Adipocyte (in vitro differentiated cells): Measurements from ENCODE around the gene FDXR.

Experiments
- DNase-seq: peaks from one replicate; pipeline ENCODE4 v3.0.0-alpha.2; 2015; ENCODE audit warnings: low read depth
- H3K27me3 ChIP-seq: replicated peaks from 2 replicates; pipeline ENCODE4 v1.7.0; 2013; ENCODE audit warnings: mild to moderate bottlenecking, low read length, moderate library complexity; ENCODE audit not compliant: control insufficient read depth, insufficient read depth
- H3K36me3 ChIP-seq: 2 replicates; pipeline ENCODE4 v1.7.0; 2013; ENCODE audit warnings: low read length, mild to moderate bottlenecking, moderate library complexity; ENCODE audit not compliant: control insufficient read depth, insufficient read depth, severe bottlenecking
- H3K4me1 ChIP-seq: 2 replicates; pipeline ENCODE4 v1.7.0; 2013; ENCODE audit warnings: mild to moderate bottlenecking, low read length, moderate library complexity; ENCODE audit not compliant: control insufficient read depth, insufficient read depth
- H3K4me3 ChIP-seq: 2 replicates; pipeline ENCODE4 v1.7.0; 2013; ENCODE audit warnings: mild to moderate bottlenecking, low read length, moderate library complexity
- H3K9ac ChIP-seq: 2 replicates; pipeline ENCODE4 v1.7.0; 2013; ENCODE audit warnings: mild to moderate bottlenecking, low read length, moderate library complexity
- H3K9me3 ChIP-seq: 2 replicates; pipeline ENCODE4 v1.7.0; 2013; ENCODE audit warnings: mild to moderate bottlenecking, low read length, moderate library complexity; ENCODE audit not compliant: control insufficient read depth

FDXR gene

DNA sequence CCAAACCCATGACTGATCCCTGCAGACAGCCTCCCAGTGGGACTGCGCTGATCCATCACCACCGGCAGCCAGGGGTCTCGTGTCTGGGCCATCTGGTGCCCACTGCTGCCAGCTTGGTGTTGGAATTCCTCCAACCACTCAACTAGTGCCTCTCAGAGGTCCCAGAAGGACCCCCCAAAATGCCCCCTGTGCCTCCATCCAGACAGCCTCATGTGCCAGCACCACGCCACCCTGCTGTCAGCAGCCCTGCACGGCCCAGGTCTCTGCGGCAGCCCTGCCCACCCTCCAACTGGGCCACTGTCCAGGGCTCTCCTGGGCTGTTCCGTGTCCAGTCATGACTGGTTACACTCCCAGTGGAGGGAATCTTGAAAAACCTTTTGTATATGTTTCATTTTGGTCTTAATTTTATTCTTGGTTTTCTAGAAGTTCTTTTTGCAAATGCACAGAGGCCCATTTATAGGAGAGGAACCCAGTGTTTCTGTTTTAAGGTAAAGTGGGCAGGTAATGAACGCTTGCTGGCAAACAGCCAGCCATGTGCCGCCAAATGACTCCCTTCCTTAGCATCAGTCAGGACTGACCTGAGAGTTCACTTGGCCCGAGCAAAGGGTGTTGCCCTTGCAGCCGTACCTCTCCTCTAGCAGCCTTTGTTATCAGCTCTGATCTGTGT is 47.7 kb downstream of the FDXR start:
- peaks cover 16% of the 10 kb centered on the region for H3K4me1 ChIP-seq
- H3K9me3 ChIP-seq: no peaks in the 10 kb centered on the region
- H3K36me3 ChIP-seq: peaks cover 35% of the 10 kb centered on the region
- H3K27me3 ChIP-seq: no peaks in the 10 kb centered on the region
- DNase-seq: no peak
- no peak overlapping the region for H3K4me3 ChIP-seq
- no peak overlapping the region for H3K9ac ChIP-seq

DNA sequence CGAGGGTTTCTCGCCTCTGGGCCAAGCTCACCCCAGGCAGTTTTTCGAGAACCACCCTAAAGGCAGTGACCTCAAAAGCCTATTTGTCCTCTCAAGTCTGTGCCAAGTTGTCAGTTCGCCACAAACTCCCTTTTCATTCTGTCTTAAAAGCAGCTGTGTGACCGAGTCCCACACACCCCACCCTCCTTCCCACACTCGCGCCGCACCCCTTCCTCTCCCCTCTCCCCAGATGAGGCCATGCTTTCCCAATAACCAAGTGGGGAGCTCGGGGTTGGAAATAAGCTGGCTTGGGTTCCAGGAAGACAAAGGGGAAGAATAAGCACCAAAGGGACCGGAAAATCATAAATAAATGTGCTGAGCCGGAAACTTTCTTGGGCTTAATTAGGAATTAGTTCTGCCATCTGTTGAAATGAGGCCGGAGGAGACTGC is 49.8 kb downstream of the FDXR start:
- H3K9ac ChIP-seq: peak overlapping the region; percentile 29
- peaks cover 16% of the 10 kb centered on the region for H3K4me1 ChIP-seq
- no peaks in the 10 kb centered on the region for H3K27me3 ChIP-seq
- H3K9me3 ChIP-seq: no peaks in the 10 kb centered on the region
- H3K36me3 ChIP-seq: peaks cover 39% of the 10 kb centered on the region
- DNase-seq: no peak
- H3K4me3 ChIP-seq: no peak overlapping the region

DNA sequence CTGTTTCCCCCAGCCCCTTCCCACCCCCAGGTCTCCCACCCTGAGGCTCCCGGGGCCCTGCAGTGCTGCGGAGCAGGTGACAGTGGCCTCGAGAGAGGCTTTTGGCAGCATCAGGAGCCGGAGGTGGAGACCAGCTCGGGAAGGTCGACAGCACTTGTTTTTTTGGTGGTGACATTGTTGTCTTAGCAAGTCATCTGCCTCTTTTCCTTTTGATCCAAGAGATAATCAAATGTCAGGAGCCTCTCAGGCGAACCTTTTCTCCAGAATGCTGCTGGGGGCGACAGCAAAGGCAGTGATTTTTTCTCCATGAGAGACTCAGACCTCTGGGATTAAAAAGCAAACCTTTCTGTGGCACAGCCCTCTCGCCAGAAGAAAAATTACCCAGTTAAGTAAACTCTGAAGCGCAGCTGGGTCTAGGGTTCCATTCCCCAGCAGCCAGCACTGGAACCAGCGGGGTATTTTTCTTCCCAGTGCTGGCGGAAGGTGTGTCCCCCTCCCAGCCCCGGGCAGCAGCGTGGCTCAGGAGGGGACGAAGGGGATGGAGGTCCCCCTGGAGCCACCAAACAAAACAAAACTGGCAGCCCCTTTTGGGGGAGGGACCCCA is 50.4 kb downstream of the FDXR start:
- Histone ChIP-seq H3K9me3 (no peaks in the 10 kb centered on the region), H3K4me1 (peaks cover 16% of the 10 kb centered on the region), H3K9ac (peak overlapping the region; percentile 29), H3K27me3 (no peaks in the 10 kb centered on the region), H3K4me3 (no peak overlapping the region), H3K36me3 (peaks cover 39% of the 10 kb centered on the region)
- no peak for DNase-seq

DNA sequence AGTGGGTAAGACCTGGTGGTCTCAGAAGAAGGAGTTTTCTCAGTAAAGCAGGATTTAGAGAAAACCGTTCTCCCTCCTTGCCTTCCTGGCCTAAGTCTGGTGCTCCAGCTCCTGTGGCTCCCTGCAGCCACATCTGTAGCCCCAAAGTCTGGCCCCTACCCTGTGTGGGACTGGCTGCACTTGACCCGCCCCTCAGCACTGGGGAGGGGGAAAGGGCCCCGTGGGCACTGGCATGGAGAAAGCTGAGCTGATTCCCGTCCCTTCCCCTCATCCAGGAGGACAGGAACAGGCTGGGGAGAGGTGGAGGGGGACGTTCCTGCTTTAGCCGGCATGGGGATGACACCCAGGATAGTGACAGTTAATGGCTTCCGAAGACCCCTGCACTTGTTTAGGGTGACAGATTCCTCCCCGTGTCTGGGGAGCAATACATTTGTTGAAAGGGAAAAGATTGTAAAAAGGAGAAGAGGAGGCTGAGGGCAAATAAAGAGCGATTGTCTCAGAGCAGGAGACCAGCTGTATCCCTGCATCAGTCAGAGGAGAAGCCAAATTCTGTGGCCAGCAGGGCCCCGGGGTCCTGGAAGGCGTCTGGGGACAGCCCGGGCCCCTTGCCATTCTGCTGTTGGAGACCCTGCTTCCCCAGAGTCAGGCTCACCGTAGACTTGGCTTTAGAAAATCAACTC is 51.0 kb downstream of the FDXR start:
- Histone ChIP-seq H3K4me3 (no peak overlapping the region), H3K9me3 (no peaks in the 10 kb centered on the region), H3K4me1 (peaks cover 16% of the 10 kb centered on the region), H3K36me3 (peaks cover 39% of the 10 kb centered on the region), H3K9ac (no peak overlapping the region), H3K27me3 (no peaks in the 10 kb centered on the region)
- no peak for DNase-seq

DNA sequence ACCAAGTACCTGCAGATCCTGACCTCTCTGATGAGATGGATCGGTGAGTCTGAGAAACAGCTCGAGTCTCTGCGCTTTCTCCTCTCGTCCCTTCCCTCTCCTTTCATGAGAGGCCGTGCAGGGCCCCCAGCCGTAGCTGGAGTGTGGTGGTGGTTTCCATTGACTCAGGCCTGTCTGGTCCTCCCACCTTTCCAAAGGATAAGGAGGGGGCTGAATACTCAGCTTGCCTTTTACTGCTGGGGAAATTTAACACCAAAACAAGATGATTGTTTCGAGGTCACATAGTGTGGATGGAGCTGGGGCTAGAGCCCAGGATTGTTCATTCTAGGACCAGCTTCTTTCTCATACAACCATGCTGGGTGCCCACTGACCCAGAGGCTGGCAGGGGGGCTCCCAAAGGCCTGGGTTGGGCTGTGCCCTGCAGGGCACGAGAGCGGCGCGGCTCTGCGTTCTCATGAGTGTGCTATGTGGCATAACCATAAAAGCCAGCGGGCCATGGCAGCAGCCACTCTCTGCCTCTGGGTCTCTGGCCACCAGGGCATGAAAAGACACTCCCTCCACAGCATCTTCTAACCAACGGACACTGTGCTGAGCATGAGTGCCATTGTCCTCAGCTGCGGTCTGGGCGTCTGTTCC is 52.9 kb downstream of the FDXR start:
- no peak for DNase-seq
- peaks cover 16% of the 10 kb centered on the region for H3K4me1 ChIP-seq
- peaks cover 29% of the 10 kb centered on the region for H3K36me3 ChIP-seq
- no peaks in the 10 kb centered on the region for H3K27me3 ChIP-seq
- no peak overlapping the region for H3K9ac ChIP-seq
- no peak overlapping the region for H3K4me3 ChIP-seq
- H3K9me3 ChIP-seq: no peaks in the 10 kb centered on the region

DNA sequence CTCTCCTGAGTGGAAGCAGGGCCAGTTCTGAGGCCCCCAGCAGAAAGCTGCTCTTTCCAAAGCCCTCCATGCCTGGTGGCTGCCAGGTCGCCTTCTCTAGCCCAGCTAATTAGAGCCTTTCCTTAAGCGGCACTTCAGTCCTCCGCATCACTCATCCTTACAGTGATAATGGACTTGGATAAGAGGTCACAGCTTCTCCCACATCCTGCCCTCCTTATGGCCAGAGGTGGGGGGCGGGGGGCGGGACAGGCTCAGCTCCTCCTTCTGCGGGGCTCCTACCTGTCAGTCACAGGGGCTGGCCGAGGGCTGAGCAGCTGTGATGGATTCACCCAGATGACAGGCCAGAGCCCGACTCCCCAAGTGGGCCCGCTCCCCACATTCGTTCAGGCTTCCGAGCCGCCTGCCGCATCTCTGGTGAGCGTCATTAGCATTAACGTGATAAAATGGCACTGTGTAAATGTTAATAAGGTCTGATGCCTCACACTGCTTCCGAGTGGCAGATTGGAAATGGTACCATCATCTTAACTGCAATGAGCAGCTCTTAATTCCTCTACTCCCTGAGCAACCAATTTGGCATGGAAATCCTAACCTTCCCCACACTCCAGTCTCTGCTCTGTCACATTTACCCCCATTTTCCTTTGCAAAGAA is 54.4 kb downstream of the FDXR start:
- Histone ChIP-seq H3K36me3 (peaks cover 20% of the 10 kb centered on the region), H3K27me3 (no peaks in the 10 kb centered on the region), H3K9me3 (no peaks in the 10 kb centered on the region), H3K9ac (no peak overlapping the region), H3K4me1 (peaks cover 12% of the 10 kb centered on the region), H3K4me3 (no peak overlapping the region)
- no peak for DNase-seq

DNA sequence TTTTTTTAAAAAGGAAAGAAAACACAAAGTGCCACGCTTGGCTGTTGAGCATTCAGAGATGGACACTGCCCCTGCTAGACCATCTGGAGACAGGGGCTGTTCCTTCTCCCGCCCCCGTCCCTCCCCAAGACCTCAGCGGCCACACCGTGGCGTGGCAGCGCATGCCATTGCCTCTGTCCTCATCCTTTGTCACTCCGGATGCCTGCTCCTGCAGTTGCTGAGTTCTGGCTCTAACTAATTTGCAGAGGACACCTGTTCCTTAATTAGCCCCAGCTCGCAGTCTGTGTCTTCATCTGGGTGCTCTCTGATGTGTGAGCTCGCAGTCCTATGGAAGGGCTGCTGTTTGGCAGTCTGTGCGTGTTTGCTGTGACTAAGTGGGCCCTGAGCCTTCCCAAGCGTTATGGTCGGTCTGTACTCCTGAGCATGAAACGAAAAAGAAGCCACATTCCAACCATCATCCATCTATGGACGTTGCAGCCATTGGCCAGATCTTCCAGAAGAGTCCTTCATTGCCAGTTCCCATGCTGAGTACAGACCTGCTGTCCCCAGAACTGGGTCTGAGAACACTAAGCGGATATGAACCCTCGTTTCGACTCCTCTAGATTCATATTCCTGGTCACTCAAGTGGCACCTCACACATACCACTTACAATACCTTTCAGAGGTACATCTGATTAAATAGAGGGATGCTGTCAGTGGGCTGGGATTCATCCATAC is 55.7 kb downstream of the FDXR start:
- Histone ChIP-seq H3K36me3 (peaks cover 20% of the 10 kb centered on the region), H3K4me1 (peaks cover 11% of the 10 kb centered on the region), H3K9ac (no peak overlapping the region), H3K9me3 (no peaks in the 10 kb centered on the region), H3K27me3 (no peaks in the 10 kb centered on the region), H3K4me3 (no peak overlapping the region)
- no peak for DNase-seq

DNA sequence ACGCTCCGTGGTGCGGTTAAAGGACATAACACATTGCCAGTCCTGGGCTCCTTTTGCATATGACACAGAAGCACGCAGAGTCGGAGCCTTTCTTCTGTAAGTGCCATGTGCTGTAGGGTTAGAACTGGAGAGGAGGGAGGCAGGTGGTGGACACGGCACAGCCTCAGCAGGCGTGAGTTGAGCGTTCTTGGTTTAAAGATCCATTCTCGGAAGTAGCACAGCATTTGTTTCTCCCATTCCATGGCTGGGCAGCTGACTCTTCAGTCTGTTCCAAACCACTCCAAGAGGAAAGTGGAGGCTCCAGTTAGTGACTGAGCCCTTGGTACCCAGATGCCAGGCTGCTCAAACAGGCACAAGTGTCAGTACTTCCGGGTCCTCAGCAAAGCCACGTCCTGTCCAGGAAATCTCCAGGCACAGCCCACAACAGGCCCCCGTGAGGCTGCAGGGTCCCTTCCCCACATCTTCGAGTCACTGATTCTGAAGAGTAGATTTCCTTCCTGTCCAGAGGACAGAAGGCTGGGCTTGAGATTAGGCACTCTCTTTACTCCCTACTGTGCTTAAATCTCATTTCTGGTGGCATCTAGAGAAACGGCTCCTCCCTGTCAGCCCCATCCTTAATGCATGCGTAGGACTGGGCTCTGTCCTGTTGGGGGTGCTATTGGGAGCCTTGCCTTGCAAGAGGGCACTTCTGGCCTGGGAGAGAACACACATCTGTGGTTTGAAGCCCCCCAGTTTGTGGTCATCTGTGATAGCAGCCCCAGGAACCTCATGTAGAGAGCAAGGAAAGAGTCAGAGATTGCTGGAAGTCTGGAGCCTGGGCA is 57.0 kb downstream of the FDXR start:
- Histone ChIP-seq H3K9me3 (no peaks in the 10 kb centered on the region), H3K9ac (no peak overlapping the region), H3K4me3 (no peak overlapping the region), H3K36me3 (peaks cover 13% of the 10 kb centered on the region), H3K27me3 (no peaks in the 10 kb centered on the region), H3K4me1 (peaks cover 14% of the 10 kb centered on the region)
- no peak for DNase-seq

DNA sequence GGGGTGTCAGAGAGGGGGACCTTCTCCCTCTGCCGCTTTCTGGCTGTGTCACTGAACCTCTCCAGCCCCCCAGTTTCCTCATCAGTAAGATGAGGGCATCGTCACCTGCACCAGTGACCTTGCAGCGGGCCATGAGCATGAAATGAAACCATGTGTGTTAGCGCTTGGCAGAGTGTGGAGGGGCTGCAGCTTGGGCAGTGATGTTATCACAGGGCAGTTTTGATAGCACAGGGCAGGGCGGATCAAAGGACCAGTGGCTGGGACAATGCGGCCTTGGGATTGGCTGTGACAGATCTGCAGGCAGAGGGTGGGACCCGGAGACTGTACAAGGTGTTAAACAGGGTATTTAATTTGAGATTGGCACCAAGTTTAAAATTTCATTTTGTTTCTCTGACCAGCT is 57.7 kb downstream of the FDXR start:
- H3K27me3 ChIP-seq: no peaks in the 10 kb centered on the region
- H3K4me3 ChIP-seq: no peak overlapping the region
- H3K9ac ChIP-seq: no peak overlapping the region
- no peak for DNase-seq
- peaks cover 12% of the 10 kb centered on the region for H3K36me3 ChIP-seq
- H3K4me1 ChIP-seq: peaks cover 14% of the 10 kb centered on the region
- H3K9me3 ChIP-seq: no peaks in the 10 kb centered on the region

DNA sequence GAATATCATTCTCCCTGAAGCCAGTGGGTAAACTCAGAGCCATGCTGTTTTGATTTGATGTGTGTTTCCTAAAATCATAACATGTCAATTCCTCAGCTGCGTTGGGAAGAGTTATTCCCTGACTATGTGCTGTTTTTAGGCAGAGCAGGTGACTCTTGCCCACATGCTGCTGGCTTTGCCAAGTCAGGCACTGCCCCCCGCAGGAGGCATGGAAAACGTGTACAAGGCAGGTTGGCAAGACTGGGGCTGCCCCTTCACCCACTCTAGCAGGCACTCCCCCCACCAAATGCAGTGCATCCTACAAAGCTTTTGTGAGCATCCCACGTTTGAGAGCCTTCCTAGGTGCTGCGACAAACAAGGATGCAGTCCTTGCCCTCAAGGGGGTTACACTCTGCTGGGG is 58.3 kb downstream of the FDXR start:
- Histone ChIP-seq H3K36me3 (peaks cover 6% of the 10 kb centered on the region), H3K4me1 (peaks cover 14% of the 10 kb centered on the region), H3K9me3 (no peaks in the 10 kb centered on the region), H3K4me3 (no peak overlapping the region), H3K27me3 (no peaks in the 10 kb centered on the region), H3K9ac (no peak overlapping the region)
- no peak for DNase-seq
